Breast epithelium (tissue), 4 donors: Measurements from ENCODE around the gene PHKG2. TPM values are rescaled to one million over a fixed set of nuclear protein-coding genes. Genes with fewer than 3 reads are reported as not detected.

Experiments used
- DNase-seq, 2 donors: peaks; one replicate each; pipeline ENCODE4 v3.0.0-alpha.2; 2019; ENCODE audit warnings: low spot score in 2 of 2
- H3K27ac ChIP-seq, 2 donors: fragments of 200-600 bp; sonication (generic) in 1 of 2; one replicate each; pipeline ENCODE4 v1.5.1; 2016 to 2019; ENCODE audit warnings: mild to moderate bottlenecking in 1 of 2
- H3K27me3 ChIP-seq, 2 donors: fragments of 200-600 bp; sonication (generic) in 1 of 2; one replicate each; pipeline versions ENCODE4 v1.5.1 to v1.6.0; 2017 to 2019; ENCODE audit warnings: control low read depth in 1 of 2, mild to moderate bottlenecking in 1 of 2
- H3K36me3 ChIP-seq: fragments of 200-600 bp; one replicate; pipeline ENCODE4 v1.5.1; 2019
- H3K4me1 ChIP-seq, 2 donors: fragments of 200-600 bp; sonication (generic); one replicate each; pipeline ENCODE4 v1.5.1; 2016 to 2019; ENCODE audit warnings: control low read depth in 1 of 2
- H3K4me3 ChIP-seq, 3 donors: fragments of 200-600 bp; sonication (generic); 1 replicate in 2 of 3; 2 replicates in 1 of 3; pipeline ENCODE4 v1.5.1; 2016 to 2019; ENCODE audit warnings: mild to moderate bottlenecking in 3 of 3, moderate library complexity in 2 of 3
- H3K9me3 ChIP-seq, 2 donors: fragments of 200-600 bp; sonication (generic) in 1 of 2; one replicate each; pipeline ENCODE4 v1.5.1; 2016 to 2019; ENCODE audit warnings: control low read depth in 1 of 2
- CTCF ChIP-seq, 3 donors: fragments of 450-650 bp; IDR thresholded peaks; one replicate each; pipeline ENCODE4 v1.5.1; 2016 to 2017; ENCODE audit warnings: antibody characterized with exemption in 3 of 3, mild to moderate bottlenecking in 3 of 3, moderate library complexity in 3 of 3
- POLR2A ChIP-seq: fragments of 450-650 bp; IDR thresholded peaks from one replicate; pipeline ENCODE4 v1.6.1; 2016; ENCODE audit warnings: antibody characterized with exemption, mild to moderate bottlenecking, moderate library complexity
- POLR2AphosphoS5 ChIP-seq, 3 donors: sonication (generic); formaldehyde crosslinking; IDR thresholded peaks; one replicate each; pipeline ENCODE4 v1.6.1; 2017; ENCODE audit warnings: antibody characterized with exemption in 3 of 3
- intact Hi-C: fragments of 100-400 bp; cut with DNase I; formaldehyde crosslinking; loops from one replicate; pipeline ENCODE4 v1.15.1; 2023; ENCODE audit warnings: low total_unique reads
- total RNA-seq, 3 donors: library from RNA; depleted of rRNA; stranded (reverse); fragments of >200 nt; gene quantifications; one replicate each; pipeline ENCODE4 v1.1.0, GENCODE V29; 2016

PHKG2 gene
- total RNA-seq, 3 donors from 2014 or later: 28.5 to 38.8 (median 35.7) TPM

- no peak overlapping the region for H3K27ac ChIP-seq
- H3K36me3 ChIP-seq: peaks cover 43% of the 10 kb centered on the region
- H3K4me1 ChIP-seq: no peaks in the 10 kb centered on the region
- DNase-seq: no peak
- no peaks in the 10 kb centered on the region for H3K27me3 ChIP-seq
- no peaks in the 10 kb centered on the region for H3K9me3 ChIP-seq
- TF ChIP-seq CTCF (IDR thresholded peaks at IDR 0.05) (no peak), POLR2AphosphoS5 (IDR thresholded peaks at IDR 0.05) (no peak), POLR2A (no peak)
- H3K4me3 ChIP-seq: no peak overlapping the region
- intact Hi-C loops: no loop called here
Observed at GRCh38 chr16:30715750-30716445, 32.3 kb upstream of the PHKG2 start.

GRCh38 chr16:30720086-30720485 is 28.1 kb upstream of the PHKG2 start:
- H3K4me1 ChIP-seq: no peaks in the 10 kb centered on the region
- no peak overlapping the region for H3K4me3 ChIP-seq
- H3K9me3 ChIP-seq: no peaks in the 10 kb centered on the region
- TF ChIP-seq POLR2A: no peak
- no peak for TF ChIP-seq CTCF (IDR thresholded peaks at IDR 0.05)
- no peak for TF ChIP-seq POLR2AphosphoS5 (IDR thresholded peaks at IDR 0.05)
- peaks cover 40% of the 10 kb centered on the region for H3K36me3 ChIP-seq
- no peaks in the 10 kb centered on the region for H3K27me3 ChIP-seq
- intact Hi-C loops: no loop called here
- H3K27ac ChIP-seq: no peak overlapping the region
- no peak for DNase-seq

- intact Hi-C loops: no loop called here
- no peaks in the 10 kb centered on the region for H3K4me1 ChIP-seq
- DNase-seq: no peak
- peaks cover 40% of the 10 kb centered on the region for H3K36me3 ChIP-seq
- no peak overlapping the region for H3K4me3 ChIP-seq
- no peak for TF ChIP-seq POLR2AphosphoS5 (IDR thresholded peaks at IDR 0.05)
- TF ChIP-seq CTCF (IDR thresholded peaks at IDR 0.05): no peak
- TF ChIP-seq POLR2A: no peak
- no peaks in the 10 kb centered on the region for H3K27me3 ChIP-seq
- no peaks in the 10 kb centered on the region for H3K9me3 ChIP-seq
- H3K27ac ChIP-seq: no peak overlapping the region
Observed at GRCh38 chr16:30720694-30721093, 27.5 kb upstream of the PHKG2 start.

- intact Hi-C loops: no loop called here
- no peak for TF ChIP-seq POLR2AphosphoS5 (IDR thresholded peaks at IDR 0.05)
- no peak for TF ChIP-seq CTCF (IDR thresholded peaks at IDR 0.05)
- no peak for TF ChIP-seq POLR2A
- Histone ChIP-seq H3K4me1 (no peaks in the 10 kb centered on the region), H3K4me3 (no peak overlapping the region), H3K27me3 (no peaks in the 10 kb centered on the region), H3K27ac (no peak overlapping the region), H3K9me3 (no peaks in the 10 kb centered on the region), H3K36me3 (peaks cover 37% of the 10 kb centered on the region)
- DNase-seq: no peak
Observed at GRCh38 chr16:30721167-30721566, 27.1 kb upstream of the PHKG2 start.

GRCh38 chr16:30721606-30722005 is 26.6 kb upstream of the PHKG2 start:
- Histone ChIP-seq H3K36me3 (peaks cover 34% of the 10 kb centered on the region), H3K27me3 (no peaks in the 10 kb centered on the region)
- intact Hi-C loops: no loop called here

More at GRCh38 chr16:30721606-30722005, 26.6 kb upstream of the PHKG2 start:
- no peak for DNase-seq
- no peak overlapping the region for H3K27ac ChIP-seq
- no peak for TF ChIP-seq POLR2A
- no peak for TF ChIP-seq CTCF (IDR thresholded peaks at IDR 0.05)
- no peak for TF ChIP-seq POLR2AphosphoS5 (IDR thresholded peaks at IDR 0.05)
- no peaks in the 10 kb centered on the region for H3K4me1 ChIP-seq
- H3K4me3 ChIP-seq: no peak overlapping the region
- H3K9me3 ChIP-seq: no peaks in the 10 kb centered on the region
